GM18870 (cell line): Measurements from ENCODE around the gene FGF6.

Experiments
- ATAC-seq: cut with Tn5 transposase; IDR thresholded peaks from one replicate; pipeline ENCODE4 v1.9.1; 2021; ENCODE audit warnings: moderate library complexity; ENCODE audit not compliant: unreplicated experiment

Gene FGF6

GRCh38 chr12:4448371-4448940 is 2.8 kb upstream of the FGF6 start:
- ATAC-seq = no peak

- no peak for ATAC-seq
These were observed 1.5 kb upstream of the FGF6 start for GRCh38 chr12:4447151-4447550.

- no peak for ATAC-seq
These were observed 720 bp upstream of the FGF6 start for GRCh38 chr12:4446335-4446734.

GRCh38 chr12:4444031-4444430 is 1.6 kb downstream of the FGF6 start:
- ATAC-seq = no peak

GRCh38 chr12:4443616-4444015 is 2.0 kb downstream of the FGF6 start:
- ATAC-seq = no peak

GRCh38 chr12:4441355-4442335 is 4.0 kb downstream of the FGF6 start:
- no peak for ATAC-seq

GRCh38 chr12:4440187-4440941 is 5.3 kb downstream of the FGF6 start:
- no peak for ATAC-seq

GRCh38 chr12:4439736-4440135 is 5.9 kb downstream of the FGF6 start:
- no peak for ATAC-seq

- ATAC-seq = no peak
These were observed 6.6 kb downstream of the FGF6 start for GRCh38 chr12:4438834-4439596.

GRCh38 chr12:4435537-4435936 is 10.1 kb downstream of the FGF6 start:
- ATAC-seq = no peak

GRCh38 chr12:4434706-4435425 is 10.7 kb downstream of the FGF6 start:
- no peak for ATAC-seq

- ATAC-seq = no peak
These were observed 11.3 kb downstream of the FGF6 start for GRCh38 chr12:4434301-4434700.

- ATAC-seq = no peak
These were observed 11.9 kb downstream of the FGF6 start for GRCh38 chr12:4433745-4434058.

GRCh38 chr12:4432878-4433744 is 12.5 kb downstream of the FGF6 start:
- ATAC-seq = no peak

GRCh38 chr12:4431866-4432265 is 13.7 kb downstream of the FGF6 start:
- no peak for ATAC-seq

GRCh38 chr12:4431436-4431835 is 14.2 kb downstream of the FGF6 start:
- ATAC-seq = no peak

GRCh38 chr12:4424422-4424821 is 21.2 kb downstream of the FGF6 start:
- ATAC-seq = no peak

GRCh38 chr12:4423528-4424195 is 22.0 kb downstream of the FGF6 start:
- ATAC-seq = no peak

- no peak for ATAC-seq
These were observed 22.6 kb downstream of the FGF6 start for GRCh38 chr12:4422985-4423384.
